ENCODE measurements around the gene NHLRC3.
"Not testable (repeated sequence)": the region's sequence is repeated elsewhere in the genome, so short reads cannot be mapped to it uniquely, and the experiment has no call there.

The NHLRC3 gene, protein sequence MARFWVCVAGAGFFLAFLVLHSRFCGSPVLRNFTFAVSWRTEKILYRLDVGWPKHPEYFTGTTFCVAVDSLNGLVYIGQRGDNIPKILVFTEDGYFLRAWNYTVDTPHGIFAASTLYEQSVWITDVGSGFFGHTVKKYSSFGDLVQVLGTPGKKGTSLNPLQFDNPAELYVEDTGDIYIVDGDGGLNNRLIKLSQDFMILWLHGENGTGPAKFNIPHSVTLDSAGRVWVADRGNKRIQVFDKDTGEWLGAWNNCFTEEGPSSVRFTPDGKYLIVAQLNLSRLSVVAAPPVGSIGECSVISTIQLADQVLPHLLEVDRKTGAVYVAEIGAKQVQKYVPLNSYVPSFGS

GRCh38 chr13:39037880-39038568 is at the start of gene NHLRC3, which contains the start of gene PROSER1:
Gene NHLRC3 (plus strand): TSS chr13:39038456. CDS start chr13:39038640, 184 bp downstream.
Gene PROSER1 (minus strand): TSS chr13:39038089. CDS start chr13:39037242, 847 bp downstream.
- TF ChIP-seq CTCF (IDR thresholded peaks at IDR 0.05; ENCODE audit: low read depth, low read length) = no peak
- H3K4me3 ChIP-seq (replicated peaks in 1 of 2; ENCODE audit: low read depth in 2 of 2, low read length in 2 of 2) = peak within 1 kb of the TSS; percentile 92
- peak; percentile 92 to 97 for DNase-seq (ENCODE audit: low read depth in 2 of 2)

DNA sequence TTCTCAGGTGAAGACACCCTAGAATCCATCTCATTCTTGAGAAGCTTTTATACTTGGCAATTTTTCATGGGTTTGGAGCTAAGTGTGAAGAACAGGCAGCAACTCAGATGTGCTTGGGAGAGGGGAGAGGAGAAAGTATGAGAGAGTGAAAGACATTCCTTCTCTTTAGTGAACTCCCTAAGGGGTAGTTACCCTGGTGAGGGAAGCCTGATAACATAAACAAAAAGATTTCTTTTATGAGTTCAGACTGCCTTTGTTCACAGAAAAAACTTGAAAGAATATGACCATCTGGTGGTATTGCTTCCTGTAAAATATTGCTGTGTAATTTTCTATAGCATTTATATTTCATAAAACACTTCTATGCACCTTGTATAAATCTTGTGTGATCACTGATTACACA is 47.6 kb upstream of the NHLRC3 start, which contains the start of gene STOML3:
STOML3 (minus strand) TSS at position 139 of the 400 bp plus-strand sequence; CDS start at position 29, 110 bp downstream.
- DNase-seq (ENCODE audit: low read depth in 2 of 2) = peak; percentile 10 to 13
- H3K4me3 ChIP-seq (replicated peaks in 1 of 2; ENCODE audit: low read depth in 2 of 2, low read length in 2 of 2) = no peak within 1 kb of the TSS

GRCh38 chr13:38993381-38993780 is 44.9 kb upstream of the NHLRC3 start:
- no peak for TF ChIP-seq CTCF (IDR thresholded peaks at IDR 0.05; ENCODE audit: low read depth, low read length)
- H3K4me3 ChIP-seq (replicated peaks in 1 of 2; ENCODE audit: low read depth in 2 of 2, low read length in 2 of 2) = no peak overlapping the region

More for the DNA sequence above, 47.6 kb upstream of the NHLRC3 start, which contains the start of gene STOML3:
- no peak for TF ChIP-seq CTCF (IDR thresholded peaks at IDR 0.05; ENCODE audit: low read depth, low read length)

GRCh38 chr13:38998739-38999138 is 39.5 kb upstream of the NHLRC3 start:
- H3K4me3 ChIP-seq (replicated peaks in 1 of 2; ENCODE audit: low read depth in 2 of 2, low read length in 2 of 2) = no peak overlapping the region
- no peak for TF ChIP-seq CTCF (IDR thresholded peaks at IDR 0.05; ENCODE audit: low read depth, low read length)
- no peak for DNase-seq (ENCODE audit: low read depth in 2 of 2)

More at GRCh38 chr13:38993381-38993780, 44.9 kb upstream of the NHLRC3 start:
- no peak for DNase-seq (ENCODE audit: low read depth in 2 of 2)

DNA sequence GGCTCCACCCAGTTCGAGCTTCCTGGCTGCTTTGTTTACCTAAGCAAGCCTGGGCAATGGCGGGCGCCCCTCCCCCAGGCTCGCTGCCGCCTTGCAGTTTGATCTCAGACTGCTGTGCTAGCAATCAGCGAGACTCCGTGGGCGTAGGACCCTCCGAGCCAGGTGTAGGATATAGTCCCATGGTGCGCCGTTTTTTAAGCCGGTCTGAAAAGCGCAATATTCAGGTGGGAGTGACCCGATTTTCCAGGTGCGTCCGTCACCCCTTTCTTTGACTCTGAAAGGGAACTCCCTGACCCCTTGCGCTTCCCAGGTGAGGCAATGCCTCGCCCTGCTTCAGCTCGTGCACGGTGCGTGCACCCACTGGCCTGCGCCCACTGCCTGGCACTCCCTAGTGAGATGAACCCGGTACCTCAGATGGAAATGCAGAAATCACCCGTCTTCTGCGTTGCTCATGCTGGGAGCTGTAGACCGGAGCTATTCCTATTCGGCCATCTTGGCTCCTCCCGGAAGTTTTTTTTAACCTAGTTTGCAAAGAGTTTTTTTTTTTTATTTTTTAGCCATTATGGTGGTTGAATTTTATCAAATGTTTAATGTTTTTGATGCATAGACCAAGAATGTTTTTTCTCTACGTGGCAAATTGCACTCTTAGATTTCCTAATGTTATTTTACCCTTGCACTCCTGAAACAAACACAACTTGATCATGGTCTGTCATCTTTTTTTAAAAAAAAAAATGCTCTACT is 31.7 kb upstream of the NHLRC3 start:
- not testable (repeated sequence) for DNase-seq (ENCODE audit: low read depth in 2 of 2); H3K4me3 ChIP-seq (replicated peaks in 1 of 2; ENCODE audit: low read depth in 2 of 2, low read length in 2 of 2)

DNA sequence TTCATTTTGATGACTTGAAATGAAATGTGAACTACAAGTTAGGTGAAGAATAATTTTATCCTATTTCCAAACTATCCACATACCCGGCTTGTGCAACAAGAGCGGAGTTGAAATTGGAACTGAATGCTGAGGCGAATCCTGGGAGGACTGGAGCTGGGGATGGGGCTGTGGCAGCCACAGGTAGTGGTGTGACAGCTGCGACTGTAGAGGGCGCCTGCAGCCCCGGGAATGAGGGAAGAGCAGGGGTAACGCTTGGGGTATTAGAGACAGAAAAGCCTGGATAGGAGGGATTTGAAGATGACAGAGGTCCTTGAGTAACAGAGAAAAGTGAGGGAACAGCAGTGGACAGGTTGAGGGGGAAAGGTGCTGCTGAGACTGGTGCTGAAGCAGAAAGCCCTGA is 25.6 kb upstream of the NHLRC3 start:
- no peak overlapping the region for H3K4me3 ChIP-seq (replicated peaks in 1 of 2; ENCODE audit: low read depth in 2 of 2, low read length in 2 of 2)
- no peak for DNase-seq (ENCODE audit: low read depth in 2 of 2)
- no peak for TF ChIP-seq CTCF (IDR thresholded peaks at IDR 0.05; ENCODE audit: low read depth, low read length)

Data from cardiac fibroblast (primary cell).